CD4-positive, alpha-beta memory T cell (primary cell): ENCODE measurements around the gene CNGB1. TPM values are rescaled to one million over a fixed set of nuclear protein-coding genes. Genes with fewer than 3 reads are reported as not detected.

Experiments used
- CTCF ChIA-PET: fragments of 350-600 bp; sonication (Branson Sonifier 250); formaldehyde crosslinking; loops from one replicate; lab custom pipeline; 2021; ENCODE audit warnings: inconsistent platforms; ENCODE audit not compliant: partially characterized antibody; lab: Charles Lee
- POLR2A ChIA-PET: fragments of 350-600 bp; sonication (Branson Sonifier 250); formaldehyde crosslinking; loops from one replicate; lab custom pipeline; 2021; ENCODE audit not compliant: partially characterized antibody; lab: Charles Lee
- DNase-seq, 5 donors: peaks; one replicate each; pipeline versions ENCODE4 v3.0.0 to v3.0.0-alpha.2; 2020 to 2022; ENCODE audit warnings: mixed read lengths in 1 of 5
- H3K27ac ChIP-seq: one replicate; pipeline ENCODE4 v1.7.0; 2013; ENCODE audit warnings: low read depth, low read length
- H3K27me3 ChIP-seq: 2 replicates; pipeline ENCODE4 v1.7.0; 2013; ENCODE audit warnings: mild to moderate bottlenecking, low read length, moderate library complexity; ENCODE audit not compliant: insufficient read depth
- H3K36me3 ChIP-seq: 2 replicates; pipeline ENCODE4 v1.7.0; 2013; ENCODE audit warnings: mild to moderate bottlenecking, low read length, moderate library complexity; ENCODE audit not compliant: insufficient read depth
- H3K4me1 ChIP-seq: 2 replicates; pipeline ENCODE4 v1.7.0; 2013; ENCODE audit warnings: mild to moderate bottlenecking, low read length, moderate library complexity; ENCODE audit not compliant: insufficient read depth
- H3K4me3 ChIP-seq, 2 donors: one replicate each; pipeline ENCODE4 v1.7.0; 2013; ENCODE audit warnings: low read length in 2 of 2, mild to moderate bottlenecking in 1 of 2
- H3K9me3 ChIP-seq, 2 donors: one replicate each; pipeline ENCODE4 v1.7.0; 2013; ENCODE audit warnings: low read length in 2 of 2, control low read depth in 1 of 2; ENCODE audit not compliant: control insufficient read depth in 1 of 2
- H3K27ac Mint-ChIP-seq, 7 donors: one replicate each; pipeline ENCODE4 v1.8.0; 2020 to 2021; ENCODE audit warnings: mixed read lengths in 7 of 7, mild to moderate bottlenecking in 6 of 7, inconsistent platforms in 3 of 7, moderate library complexity in 3 of 7
- H3K27me3 Mint-ChIP-seq, 2 donors: one replicate each; pipeline ENCODE4 v1.8.0; 2020 to 2021; ENCODE audit warnings: mixed read lengths in 2 of 2
- H3K36me3 Mint-ChIP-seq, 2 donors: one replicate each; pipeline ENCODE4 v1.8.0; 2020 to 2021; ENCODE audit warnings: mixed read lengths in 2 of 2, inconsistent platforms in 1 of 2, mild to moderate bottlenecking in 1 of 2
- H3K4me1 Mint-ChIP-seq, 4 donors: one replicate each; pipeline ENCODE4 v1.8.0; 2020 to 2021; ENCODE audit warnings: mixed read lengths in 4 of 4, mild to moderate bottlenecking in 1 of 4
- H3K4me3 Mint-ChIP-seq, 8 donors: one replicate each; pipeline ENCODE4 v1.8.0; 2020 to 2021; ENCODE audit warnings: mixed read lengths in 8 of 8, mild to moderate bottlenecking in 7 of 8, moderate library complexity in 6 of 8, inconsistent platforms in 3 of 8
- H3K9me3 Mint-ChIP-seq, 8 donors: one replicate each; pipeline ENCODE4 v1.8.0; 2020 to 2021; ENCODE audit warnings: mixed read lengths in 8 of 8, mild to moderate bottlenecking in 5 of 8, inconsistent platforms in 3 of 8, moderate library complexity in 1 of 8
- intact Hi-C: fragments of 100-400 bp; cut with micrococcal nuclease; formaldehyde crosslinking; loops from one replicate; pipeline ENCODE4 v1.15.1; 2023
- polyA plus RNA-seq, 2 donors: library from polyadenylated mRNA; unstranded; fragments of 300-500 nt; fragmentation: Illumina TruSeq; gene quantifications; one replicate each; pipeline ENCODE4 v1.2.3, GENCODE V29; 2021
- total RNA-seq, 2 experiments: library from RNA; stranded (reverse); gene quantifications; one replicate each; pipeline ENCODE4 v1.2.3, GENCODE V29; 2021

Gene CNGB1
- total and polyA plus RNA-seq, 4 experiments from 2014 or later: not detected

DNA sequence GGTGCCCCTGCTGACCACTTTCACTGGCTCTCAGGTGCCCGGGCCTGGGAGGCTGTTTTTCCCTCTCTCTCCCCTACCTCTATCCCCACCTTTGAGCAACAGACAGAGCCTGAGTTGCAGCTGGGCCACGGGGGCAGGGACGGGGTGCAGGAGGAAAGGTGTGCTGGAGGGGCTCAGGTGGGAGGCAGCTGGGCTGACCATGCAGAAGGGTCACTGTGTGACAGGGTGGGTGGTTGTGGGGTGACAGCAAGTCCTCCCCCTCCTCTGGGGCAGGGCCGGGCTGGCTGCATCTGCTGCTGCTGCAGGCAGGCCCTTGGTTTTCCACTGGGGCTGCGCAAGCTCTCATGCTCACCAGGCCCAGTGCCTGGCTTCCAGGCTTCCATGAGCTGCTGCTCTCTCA lies 23.0 kb upstream of the CNGB1 start:
- H3K4me3 ChIP-seq: no peak overlapping the region
- no peaks in the 10 kb centered on the region for H3K9me3 Mint-ChIP-seq
- H3K4me1 ChIP-seq: peaks cover 60% of the 10 kb centered on the region
- H3K4me1 Mint-ChIP-seq: peaks cover 22 to 60% (median 37%) of the 10 kb centered on the region in 4 donors
- no peaks in the 10 kb centered on the region for H3K27me3 Mint-ChIP-seq
- H3K4me3 Mint-ChIP-seq: no peak overlapping the region
- H3K27ac ChIP-seq: no peak overlapping the region
- H3K27me3 ChIP-seq: no peaks in the 10 kb centered on the region
- ChIA-PET POLR2A (no interaction called here), CTCF (no interaction called here)
- H3K9me3 ChIP-seq: no peaks in the 10 kb centered on the region
- peaks cover 19% of the 10 kb centered on the region for H3K36me3 ChIP-seq
- peaks cover 14 to 37% of the 10 kb centered on the region in 2 donors for H3K36me3 Mint-ChIP-seq
- no peak for DNase-seq
- no peak overlapping the region for H3K27ac Mint-ChIP-seq
- intact Hi-C loops: no loop called here

DNA sequence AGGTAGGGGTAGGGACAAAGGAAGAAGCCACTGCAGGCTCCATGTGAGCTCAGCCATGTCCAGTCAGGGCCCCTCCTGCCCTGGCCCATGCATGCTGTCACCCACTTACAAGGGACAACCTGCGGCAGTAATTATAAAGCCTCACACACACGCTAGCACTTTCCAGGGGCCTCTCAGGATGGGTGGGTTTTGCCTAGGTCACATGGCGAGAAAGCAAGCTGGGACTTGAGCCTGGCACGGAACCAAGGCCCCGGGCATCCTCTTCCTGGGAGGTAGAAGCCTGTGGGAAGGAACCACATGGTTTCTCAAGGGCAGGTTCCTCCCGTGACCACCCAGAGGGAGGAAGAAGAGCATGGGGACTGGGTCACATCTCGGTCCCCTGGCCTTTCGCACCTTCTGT lies 22.5 kb upstream of the CNGB1 start:
- Mint-ChIP-seq H3K27ac (peak overlapping the region in 3 of 7 donors; percentile 29 to 60 (median 52)), H3K27me3 (no peaks in the 10 kb centered on the region), H3K9me3 (no peaks in the 10 kb centered on the region), H3K4me1 (peaks cover 18 to 55% (median 33%) of the 10 kb centered on the region in 4 donors), H3K36me3 (peaks cover 11 to 32% of the 10 kb centered on the region in 2 donors), H3K4me3 (peak overlapping the region in 1 of 8 donors; percentile 17)
- ChIA-PET CTCF (interaction anchor here (1.5 kb wide), 1 partner anchor 88 kb away, joined by 3 read pairs; no protein-coding TSS in a partner anchor), POLR2A (interaction anchor here (1.9 kb wide), 1 partner anchor 7 kb away, joined by 5 read pairs; the partner anchor contains the start of genes USB1 and ZNF319)
- H3K9me3 ChIP-seq: no peaks in the 10 kb centered on the region
- peaks cover 55% of the 10 kb centered on the region for H3K4me1 ChIP-seq
- intact Hi-C loops: no loop called here
- H3K36me3 ChIP-seq: peaks cover 19% of the 10 kb centered on the region
- DNase-seq: no peak
- H3K4me3 ChIP-seq: no peak overlapping the region
- no peak overlapping the region for H3K27ac ChIP-seq
- H3K27me3 ChIP-seq: no peaks in the 10 kb centered on the region

DNA sequence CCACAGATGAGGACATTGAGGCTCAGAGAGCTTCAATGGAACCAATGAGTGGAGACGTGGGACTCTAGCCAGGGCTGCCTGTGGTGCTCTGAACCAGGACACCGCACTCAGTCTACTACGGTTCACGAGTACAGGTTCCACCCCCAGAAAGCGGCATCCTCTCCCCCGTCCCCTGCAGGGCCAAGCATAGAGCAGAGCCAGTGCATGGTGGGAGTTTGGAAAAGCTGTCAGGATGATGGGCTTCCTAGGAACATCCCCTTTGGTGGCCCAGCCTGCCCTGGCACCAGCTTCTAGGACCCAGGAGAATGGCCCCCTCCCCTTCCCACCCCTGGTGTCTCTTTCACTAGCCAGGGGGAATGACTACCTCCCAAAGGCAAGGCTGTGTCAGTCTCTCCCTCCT lies 21.2 kb upstream of the CNGB1 start:
- H3K27ac ChIP-seq: no peak overlapping the region
- no peaks in the 10 kb centered on the region for H3K27me3 Mint-ChIP-seq
- H3K4me1 ChIP-seq: peaks cover 42% of the 10 kb centered on the region
- H3K27ac Mint-ChIP-seq: peak overlapping the region in 5 of 7 donors; percentile 60 to 85 (median 70)
- peaks cover 9 to 41% (median 25%) of the 10 kb centered on the region in 4 donors for H3K4me1 Mint-ChIP-seq
- CTCF ChIA-PET: interaction anchor here (1.2 to 1.6 kb wide), 3 partner anchors 9 to 86 kb away, joined by 3 to 5 read pairs (median 4); partner anchors contain the start of gene USB1
- DNase-seq: no peak
- H3K4me3 Mint-ChIP-seq: no peak overlapping the region
- peaks cover 12% of the 10 kb centered on the region for H3K36me3 ChIP-seq
- H3K9me3 ChIP-seq: no peaks in the 10 kb centered on the region
- POLR2A ChIA-PET: interaction anchor here (1.9 kb wide), 1 partner anchor 9 kb away, joined by 5 read pairs; the partner anchor contains the start of genes USB1 and ZNF319
- H3K4me3 ChIP-seq: no peak overlapping the region
- no peaks in the 10 kb centered on the region for H3K9me3 Mint-ChIP-seq
- H3K36me3 Mint-ChIP-seq: peaks cover 7 to 23% of the 10 kb centered on the region in 2 donors
- no peaks in the 10 kb centered on the region for H3K27me3 ChIP-seq
- intact Hi-C loops: no loop called here

DNA sequence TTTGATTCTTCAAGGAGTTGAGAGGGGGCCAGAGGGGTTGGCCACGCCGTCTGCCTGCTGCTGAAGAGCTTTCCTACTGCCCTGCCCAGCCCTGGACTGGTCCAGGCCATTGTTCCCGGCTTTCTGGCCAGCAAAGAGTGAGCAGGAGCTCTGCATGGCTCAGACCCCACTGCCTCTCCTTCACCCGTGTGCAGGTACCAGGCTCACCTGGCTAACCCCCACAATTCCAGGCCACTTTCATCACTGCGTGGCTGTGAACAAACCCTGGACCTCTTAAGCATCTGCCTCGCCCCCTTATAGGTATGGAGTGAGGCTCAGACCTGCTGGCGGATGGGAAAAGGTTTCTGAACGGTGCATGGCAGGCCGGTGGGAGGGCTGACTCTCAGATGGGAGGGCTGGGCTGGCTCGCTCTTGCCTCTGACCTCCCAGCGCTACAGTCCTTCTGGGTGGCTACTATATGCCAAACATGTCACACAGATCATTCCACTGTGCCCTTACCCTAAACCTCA lies 20.7 kb upstream of the CNGB1 start:
- POLR2A ChIA-PET: interaction anchor here (1.9 kb wide), 1 partner anchor 9 kb away, joined by 5 read pairs; the partner anchor contains the start of genes USB1 and ZNF319
- intact Hi-C loops: no loop called here
- Histone ChIP-seq H3K27ac (no peak overlapping the region), H3K9me3 (no peaks in the 10 kb centered on the region), H3K27me3 (no peaks in the 10 kb centered on the region), H3K36me3 (peaks cover 7% of the 10 kb centered on the region), H3K4me3 (no peak overlapping the region), H3K4me1 (peaks cover 37% of the 10 kb centered on the region)
- no peak for DNase-seq
- Mint-ChIP-seq H3K4me1 (peaks cover 9 to 39% (median 23%) of the 10 kb centered on the region in 4 donors), H3K36me3 (peaks cover 7 to 22% of the 10 kb centered on the region in 2 donors), H3K27me3 (no peaks in the 10 kb centered on the region), H3K9me3 (no peaks in the 10 kb centered on the region), H3K27ac (peak overlapping the region in 4 of 7 donors; percentile 2 to 70 (median 42)), H3K4me3 (no peak overlapping the region)
- CTCF ChIA-PET: interaction anchor here (1.2 to 1.6 kb wide), 3 partner anchors 10 to 86 kb away, joined by 3 to 5 read pairs (median 4); partner anchors contain the start of gene USB1

DNA sequence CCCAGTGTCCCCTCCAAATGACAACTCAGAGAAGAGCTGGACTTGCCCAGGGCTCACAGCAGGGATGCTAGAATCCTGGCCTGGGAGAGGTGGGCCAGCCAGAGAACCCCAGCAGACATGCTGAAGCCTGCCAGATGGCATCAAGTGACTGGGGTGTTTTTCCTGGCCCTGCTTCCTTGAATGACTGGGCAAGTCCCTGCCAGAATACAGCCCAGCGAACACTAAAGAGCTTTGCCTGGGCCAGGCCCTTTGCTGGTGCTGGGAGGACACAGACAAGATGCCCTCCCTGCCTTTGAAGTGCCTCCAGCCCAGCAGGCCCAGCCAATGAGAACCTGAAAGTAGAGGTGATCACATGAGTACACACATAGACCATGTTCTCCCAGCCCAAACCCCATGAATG lies 18.0 kb upstream of the CNGB1 start:
- Histone ChIP-seq H3K27me3 (no peaks in the 10 kb centered on the region), H3K27ac (no peak overlapping the region), H3K4me1 (peaks cover 24% of the 10 kb centered on the region), H3K4me3 (no peak overlapping the region), H3K9me3 (no peaks in the 10 kb centered on the region), H3K36me3 (no peaks in the 10 kb centered on the region)
- peaks cover 0 to 5% of the 10 kb centered on the region in 2 donors for H3K36me3 Mint-ChIP-seq
- POLR2A ChIA-PET: interaction anchor here (1.3 to 7.6 kb wide), 2 partner anchors 10 to 254 kb away, joined by 4 to 83 read pairs; partner anchors contain the start of genes USB1 and ZNF319
- no peak overlapping the region for H3K4me3 Mint-ChIP-seq
- peaks cover 7 to 39% (median 22%) of the 10 kb centered on the region in 4 donors for H3K4me1 Mint-ChIP-seq
- DNase-seq: no peak
- H3K9me3 Mint-ChIP-seq: no peaks in the 10 kb centered on the region
- CTCF ChIA-PET: no interaction called here
- intact Hi-C loops: no loop called here
- peak overlapping the region in 5 of 7 donors; percentile 47 to 78 (median 66) for H3K27ac Mint-ChIP-seq
- H3K27me3 Mint-ChIP-seq: no peaks in the 10 kb centered on the region

DNA sequence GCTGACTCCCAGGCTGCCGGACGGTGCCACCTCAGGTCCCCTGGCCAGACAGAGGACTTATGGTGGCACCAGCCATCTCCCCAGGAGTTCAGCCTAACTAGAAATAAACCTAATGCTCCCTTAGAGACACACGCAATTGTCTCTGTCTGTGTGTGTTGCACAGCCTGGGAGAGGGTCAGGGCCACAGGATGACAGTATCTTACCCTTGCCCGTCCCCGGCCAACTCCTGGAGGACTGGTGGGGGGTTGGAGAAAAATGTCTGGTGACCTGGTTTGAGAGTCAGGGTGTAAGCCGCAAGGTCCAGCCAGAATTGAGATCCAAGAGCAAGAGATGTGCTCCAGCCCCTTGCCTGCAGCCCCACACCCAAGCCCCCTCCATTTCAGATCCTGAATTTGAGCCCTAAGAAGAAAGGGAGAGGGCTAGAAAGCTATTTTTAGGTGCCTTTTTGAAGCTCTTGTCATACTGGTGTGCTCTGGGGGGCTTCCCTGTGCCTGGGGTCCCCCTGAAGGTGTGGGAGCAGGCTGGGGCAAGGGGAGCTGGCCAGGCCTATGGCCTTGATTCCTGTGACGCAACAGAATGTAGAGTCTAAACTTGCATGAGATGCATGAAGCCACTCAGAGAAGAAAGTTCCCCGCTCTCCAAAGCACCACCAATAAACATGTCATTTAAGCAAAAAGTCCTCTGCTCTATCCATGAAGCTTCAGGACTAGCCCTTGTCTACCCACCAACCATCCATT lies 16.7 kb upstream of the CNGB1 start:
- H3K4me1 Mint-ChIP-seq: peaks cover 7 to 36% (median 18%) of the 10 kb centered on the region in 4 donors
- CTCF ChIA-PET: interaction anchor here (0.9 to 3.6 kb wide), 5 partner anchors 11 to 87 kb away, joined by 3 to 18 read pairs (median 3); no protein-coding TSS in a partner anchor
- Histone ChIP-seq H3K27me3 (no peaks in the 10 kb centered on the region), H3K9me3 (no peaks in the 10 kb centered on the region), H3K4me1 (peaks cover 15% of the 10 kb centered on the region), H3K4me3 (no peak overlapping the region), H3K36me3 (no peaks in the 10 kb centered on the region), H3K27ac (no peak overlapping the region)
- intact Hi-C loops: no loop called here
- no peaks in the 10 kb centered on the region for H3K9me3 Mint-ChIP-seq
- no peaks in the 10 kb centered on the region for H3K27me3 Mint-ChIP-seq
- no peak for DNase-seq
- peak overlapping the region in 6 of 7 donors; percentile 18 to 83 (median 60) for H3K27ac Mint-ChIP-seq
- POLR2A ChIA-PET: interaction anchor here (7.6 kb wide), 1 partner anchor 12 kb away, joined by 83 read pairs; the partner anchor contains the start of genes USB1 and ZNF319
- no peak overlapping the region for H3K4me3 Mint-ChIP-seq
- peaks cover 0 to 2% of the 10 kb centered on the region in 2 donors for H3K36me3 Mint-ChIP-seq
